NCI-H524 (cell line): Measurements from ENCODE around the gene PHKB.

Source experiments
- DNase-seq, 2 experiments: peaks; one replicate each; lab custom pipeline; 2025; lab: John Stamatoyannopoulos, UW

Gene PHKB

DNA sequence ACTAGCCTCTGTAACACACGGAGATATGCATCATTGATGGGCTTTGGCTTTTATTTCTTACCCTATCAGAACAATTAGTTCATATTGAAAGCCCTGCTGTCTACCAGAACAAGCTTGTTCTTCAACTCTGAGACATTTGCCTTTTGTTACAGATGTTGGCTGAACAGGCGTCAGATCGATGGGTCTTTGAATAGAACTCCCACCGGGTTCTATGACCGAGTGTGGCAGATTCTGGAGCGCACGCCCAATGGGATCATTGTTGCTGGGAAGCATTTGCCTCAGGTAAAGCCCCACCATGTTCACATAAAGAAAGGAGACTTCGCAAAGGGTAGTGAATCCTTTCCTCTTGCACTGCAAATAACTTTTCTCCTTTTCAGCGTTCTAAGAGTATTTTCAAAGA lies 232.1 kb downstream of the PHKB start:
- DNase-seq = no peak

DNA sequence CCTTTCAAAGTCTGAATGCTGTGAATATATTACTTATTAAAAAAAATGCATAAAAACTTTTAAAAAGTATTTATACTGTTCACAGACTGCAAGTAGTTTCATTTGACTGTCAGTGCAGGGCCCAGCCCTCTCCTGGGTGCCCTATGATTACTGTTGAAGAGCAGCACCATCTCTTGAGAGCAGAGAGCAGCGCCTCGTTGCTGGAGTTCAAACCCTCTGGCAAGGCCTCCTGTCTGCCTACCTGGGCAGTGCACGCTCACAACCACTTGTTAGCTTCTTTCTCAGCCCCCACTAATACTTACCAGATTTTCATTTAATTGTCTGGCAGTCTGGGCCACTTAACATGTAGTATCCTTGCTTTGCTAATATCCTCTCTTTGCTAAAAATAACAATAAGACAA lies 233.4 kb downstream of the PHKB start:
- DNase-seq = no peak

DNA sequence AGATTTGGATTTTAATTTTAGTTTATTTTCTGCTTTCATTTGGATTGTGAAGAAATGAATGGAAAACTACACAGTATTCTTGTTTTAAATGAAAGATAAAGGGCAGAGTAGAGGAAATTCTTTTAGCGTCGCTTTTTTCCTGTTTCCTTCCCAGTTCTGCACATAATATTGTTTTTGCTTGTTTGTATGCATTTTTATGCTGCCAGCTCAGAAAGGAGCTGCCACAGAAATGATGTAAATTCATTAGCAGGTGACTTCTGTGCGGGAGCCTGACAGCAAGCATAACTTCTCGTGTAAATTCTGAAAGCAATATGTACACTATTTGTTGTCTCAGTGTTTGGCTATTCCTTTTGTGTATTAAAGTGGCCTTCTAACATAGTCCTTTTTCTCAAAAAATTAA lies 234.6 kb downstream of the PHKB start:
- DNase-seq = no peak

DNA sequence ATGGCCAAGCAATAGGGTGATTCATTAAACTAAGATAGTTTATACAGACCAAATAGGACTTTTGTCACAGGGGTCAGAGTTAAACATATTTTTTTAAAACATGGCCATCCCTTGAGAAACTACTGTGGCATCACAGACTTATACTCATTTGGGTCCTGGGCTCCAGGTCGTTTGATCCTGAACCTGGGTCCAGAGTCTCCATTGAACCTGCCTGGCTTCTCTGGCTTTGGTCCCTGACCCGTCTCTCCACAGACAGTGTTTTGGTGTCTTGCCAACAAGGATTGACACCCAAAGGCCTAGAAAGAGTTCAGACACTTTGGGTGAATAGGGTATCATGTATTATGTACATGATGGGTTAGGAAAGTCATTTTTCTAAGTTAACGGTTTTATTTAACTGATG lies 236.7 kb downstream of the PHKB start:
- no peak for DNase-seq

DNA sequence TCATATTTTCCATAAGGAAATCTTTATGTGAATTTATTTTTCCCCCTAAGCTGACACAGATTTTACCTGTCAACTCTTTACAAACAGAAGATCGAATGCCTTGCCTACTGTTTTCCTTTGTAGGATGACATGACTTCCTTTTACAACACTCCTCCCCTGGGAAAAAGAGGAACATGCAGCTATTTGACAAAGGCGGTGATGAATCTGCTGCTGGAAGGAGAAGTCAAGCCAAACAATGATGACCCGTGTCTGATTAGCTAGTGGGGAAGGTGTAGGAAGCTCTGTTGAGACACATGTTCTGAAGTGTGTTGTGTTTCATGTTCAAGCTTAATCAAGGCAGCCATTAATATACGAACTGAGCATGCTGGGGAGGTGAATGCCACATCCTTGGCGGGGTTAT lies 238.0 kb downstream of the PHKB start:
- DNase-seq = no peak

DNA sequence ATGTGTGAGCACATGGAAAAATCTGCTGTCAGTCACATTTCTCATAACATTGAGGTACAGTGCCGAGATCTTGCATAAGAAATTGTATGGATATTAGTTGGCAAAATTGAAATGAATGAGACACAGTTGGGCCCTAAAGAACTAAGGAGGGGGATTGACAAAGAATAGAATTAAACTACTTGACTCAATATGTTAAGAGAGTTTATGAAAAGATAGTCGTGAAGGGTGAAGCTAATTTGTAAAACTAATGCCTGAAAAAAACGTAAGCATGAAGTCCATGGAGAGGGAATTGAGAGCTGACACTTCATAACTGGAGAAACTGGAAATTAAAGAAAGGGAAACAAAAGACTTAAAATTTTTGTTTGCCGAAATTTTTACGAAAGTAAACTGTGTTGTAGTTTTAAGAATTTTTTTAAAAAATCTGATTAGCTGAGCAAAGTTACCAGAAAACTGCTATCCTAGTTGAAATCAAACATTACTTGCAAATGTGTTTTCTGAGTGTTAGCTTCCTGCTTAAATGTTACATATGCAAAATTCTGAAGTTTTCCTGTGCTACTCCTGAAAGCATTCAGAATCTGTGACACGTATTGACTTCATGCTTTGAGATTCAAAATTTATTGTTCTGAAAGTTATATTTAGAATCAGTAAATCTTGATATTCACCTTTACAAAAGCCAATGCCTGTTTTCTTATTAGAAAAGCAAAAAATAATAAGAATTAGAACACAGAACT lies 239.9 kb downstream of the PHKB start:
- DNase-seq = no peak

DNA sequence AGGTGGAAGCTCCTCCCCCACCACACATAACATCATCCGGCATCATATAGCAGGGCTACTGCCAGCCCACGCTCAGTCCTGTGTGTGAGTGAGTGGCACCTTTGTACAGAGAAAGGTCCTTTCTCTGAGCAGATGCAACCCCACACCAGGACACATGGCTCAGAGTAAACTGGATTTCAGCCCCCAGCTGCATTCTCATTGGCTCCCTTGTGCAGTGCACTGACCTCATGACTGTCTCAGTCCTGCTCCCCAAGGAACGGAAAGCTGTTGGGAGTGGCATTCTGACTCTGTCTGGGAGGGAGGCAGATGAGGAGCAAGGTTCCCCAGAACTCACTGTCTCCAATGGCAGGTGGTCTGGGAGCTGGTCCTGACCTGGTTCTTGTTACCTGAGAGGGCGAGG lies 244.1 kb downstream of the PHKB start:
- no peak for DNase-seq

DNA sequence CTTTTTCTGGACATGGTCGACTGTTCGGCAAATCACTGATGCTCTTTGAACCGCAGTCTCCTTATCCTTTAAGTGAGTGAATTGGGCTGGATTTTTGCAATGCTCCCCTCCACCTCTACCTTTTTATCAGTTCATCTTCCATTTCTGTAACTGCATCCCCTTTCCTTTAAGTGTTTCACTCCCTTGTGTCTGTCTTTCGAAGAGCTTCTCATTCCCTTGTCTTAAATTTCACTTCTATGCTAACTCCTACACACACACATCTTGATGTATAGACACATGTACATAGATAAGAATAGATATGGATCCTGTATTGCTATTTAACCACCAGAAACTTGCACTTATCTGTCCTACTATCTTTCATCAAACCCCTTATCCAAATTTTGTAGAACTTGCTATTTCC lies 250.7 kb downstream of the PHKB start:
- no peak for DNase-seq

DNA sequence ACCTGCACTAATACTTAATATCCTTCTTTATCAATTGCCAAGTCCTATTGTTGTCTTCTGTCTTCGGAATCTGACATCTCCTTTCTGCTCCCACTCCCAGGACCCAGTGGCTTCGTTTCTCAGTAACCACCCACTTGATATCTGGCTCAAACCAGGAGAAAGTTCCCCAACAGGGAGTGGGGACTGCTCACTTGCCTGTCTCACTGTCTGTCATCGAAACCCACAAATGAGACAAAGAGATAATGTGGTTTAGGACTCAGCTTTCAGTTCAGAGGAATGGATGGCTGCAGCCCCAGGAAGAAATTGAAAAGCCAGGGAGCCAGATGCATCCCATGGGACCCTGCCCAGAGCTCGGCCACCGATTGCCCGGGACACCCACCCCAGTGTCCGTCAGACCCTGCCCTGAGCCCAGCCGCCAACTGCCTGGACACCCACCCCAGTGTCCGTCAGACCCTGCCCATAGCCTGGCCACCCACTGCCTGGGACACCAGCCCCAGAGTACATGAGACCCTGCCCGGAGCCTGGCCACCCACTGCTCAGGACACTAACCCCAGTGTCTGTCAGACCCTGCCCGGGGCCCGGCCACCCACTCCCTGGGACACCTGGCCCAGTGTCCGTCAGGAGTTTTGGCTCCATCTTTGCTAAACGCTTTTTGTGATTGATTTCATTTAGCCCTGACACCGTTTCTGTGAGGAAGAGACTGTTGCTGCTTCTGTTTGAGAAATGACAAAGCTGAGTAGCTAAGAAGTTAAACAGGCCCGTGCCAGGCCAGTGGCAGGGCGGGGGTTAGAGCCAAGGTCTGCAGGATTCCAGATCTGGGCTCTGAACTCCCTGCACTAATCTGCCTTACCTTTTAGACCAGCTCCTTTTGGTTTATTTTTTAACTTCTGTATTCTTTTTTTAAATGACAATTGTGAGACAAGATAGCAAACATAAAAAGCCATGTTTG lies 251.4 kb downstream of the PHKB start:
- no peak for DNase-seq

DNA sequence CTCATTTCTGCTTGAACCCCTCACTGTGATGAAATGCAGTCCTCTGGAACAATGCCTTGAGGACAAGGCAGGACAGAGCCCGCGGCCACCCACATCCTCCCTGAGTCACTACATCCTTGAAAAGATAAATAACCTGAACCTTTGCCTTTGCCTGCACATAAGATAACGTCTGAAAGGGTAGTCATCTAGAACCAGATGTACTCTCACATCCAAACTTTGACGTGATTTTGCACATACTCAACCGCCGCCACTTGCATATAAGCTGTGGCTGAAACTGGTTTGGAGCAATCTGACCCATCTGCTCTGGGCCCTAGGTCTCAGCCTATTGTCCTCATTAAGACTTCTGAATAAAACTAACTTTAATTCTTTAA lies 252.1 kb downstream of the PHKB start:
- DNase-seq = no peak

DNA sequence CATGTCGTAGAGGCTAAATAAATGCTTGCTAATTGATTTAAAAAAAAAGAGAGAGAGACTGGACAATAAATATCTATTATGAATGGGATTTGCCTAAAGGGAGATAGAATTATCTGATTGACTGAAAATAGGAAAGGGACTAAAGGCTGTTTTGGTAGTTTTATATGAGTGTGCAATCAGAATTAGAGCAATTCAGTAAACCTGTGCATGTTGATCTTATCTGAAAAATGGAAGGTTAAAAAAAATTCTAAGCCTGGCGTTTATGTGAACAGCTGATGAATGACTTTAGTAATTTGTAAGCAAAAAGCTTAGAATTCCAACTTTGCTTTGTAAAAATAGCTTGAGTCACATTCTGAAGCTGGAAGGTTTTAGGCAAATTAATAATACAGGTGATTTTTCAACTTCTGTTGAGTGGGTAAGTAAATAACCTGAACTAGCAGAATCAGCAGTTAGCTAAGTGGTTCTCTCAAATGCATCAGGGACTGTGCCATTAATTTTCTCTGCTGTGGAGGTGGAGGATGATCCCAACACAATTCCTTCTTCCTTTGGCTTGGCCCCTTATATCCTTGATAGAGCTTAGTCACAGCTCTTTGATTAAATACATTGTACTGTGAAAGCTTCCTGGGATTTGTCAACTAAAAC lies 254.4 kb downstream of the PHKB start:
- no peak for DNase-seq

DNA sequence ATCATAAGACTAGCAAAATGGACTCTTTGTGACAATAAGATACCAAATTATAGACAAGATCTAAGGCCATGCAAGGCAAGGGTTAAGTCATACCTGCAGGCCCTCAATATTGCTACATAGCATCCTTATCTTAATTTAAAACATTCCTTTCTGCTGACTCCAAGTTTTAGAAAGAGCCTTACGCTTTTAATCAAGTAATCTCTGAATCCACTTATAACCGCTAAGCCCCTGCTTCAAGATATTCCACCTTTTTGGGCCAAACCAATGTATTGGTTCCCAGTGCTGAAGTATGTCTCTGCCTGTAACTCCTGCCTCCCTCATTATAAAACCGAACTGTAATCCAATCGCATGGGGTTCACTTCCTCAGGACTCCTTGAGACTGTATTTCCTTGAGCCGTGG lies 255.4 kb downstream of the PHKB start:
- no peak for DNase-seq

DNA sequence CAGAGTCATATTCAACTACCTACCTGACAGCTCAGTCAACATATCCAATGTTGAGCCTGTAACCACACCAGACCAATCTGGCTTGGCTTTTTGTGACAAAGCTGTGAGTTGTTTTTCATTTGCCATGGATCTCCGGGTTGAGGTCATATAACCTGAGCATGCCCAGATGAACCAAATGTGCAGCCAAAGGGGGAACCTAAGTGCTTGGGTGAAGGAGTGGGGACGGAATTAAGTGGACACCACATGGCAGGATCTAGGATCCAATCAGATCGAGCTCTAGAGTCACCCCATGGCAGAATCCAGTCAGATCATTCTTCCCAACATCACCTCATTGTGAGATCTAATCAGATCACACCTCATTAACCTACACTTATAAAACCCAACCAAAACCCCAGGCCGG lies 258.6 kb downstream of the PHKB start:
- no peak for DNase-seq

DNA sequence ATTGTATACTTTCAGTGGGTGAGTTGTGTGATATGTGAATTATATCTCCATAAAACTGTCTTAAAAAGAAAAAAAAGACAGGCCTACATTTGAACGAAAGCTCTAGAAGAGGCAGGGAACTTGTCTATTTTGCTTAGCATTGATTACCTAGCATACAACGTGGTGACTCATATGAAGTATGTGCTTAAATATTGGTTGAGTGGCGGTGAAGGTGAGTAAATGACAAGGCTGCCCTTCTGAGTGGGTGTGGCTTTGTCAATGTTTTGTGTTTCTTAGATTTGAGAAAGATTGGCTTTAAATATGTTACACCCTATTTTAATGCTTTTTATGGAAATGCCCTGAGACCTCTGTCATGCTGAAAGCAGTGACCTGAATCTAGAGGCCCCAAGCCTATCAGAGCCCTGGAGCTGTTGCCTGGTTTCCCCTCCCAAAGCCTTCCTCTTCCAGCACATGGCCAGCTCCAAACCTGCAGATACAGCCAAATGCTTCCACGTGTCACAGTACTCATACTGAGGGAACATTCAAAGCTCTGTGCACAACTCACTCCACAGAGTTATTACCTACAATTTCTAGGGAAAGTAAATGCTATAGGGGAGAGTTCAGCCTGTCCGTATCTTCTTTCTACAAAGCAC lies 260.0 kb downstream of the PHKB start:
- no peak for DNase-seq

DNA sequence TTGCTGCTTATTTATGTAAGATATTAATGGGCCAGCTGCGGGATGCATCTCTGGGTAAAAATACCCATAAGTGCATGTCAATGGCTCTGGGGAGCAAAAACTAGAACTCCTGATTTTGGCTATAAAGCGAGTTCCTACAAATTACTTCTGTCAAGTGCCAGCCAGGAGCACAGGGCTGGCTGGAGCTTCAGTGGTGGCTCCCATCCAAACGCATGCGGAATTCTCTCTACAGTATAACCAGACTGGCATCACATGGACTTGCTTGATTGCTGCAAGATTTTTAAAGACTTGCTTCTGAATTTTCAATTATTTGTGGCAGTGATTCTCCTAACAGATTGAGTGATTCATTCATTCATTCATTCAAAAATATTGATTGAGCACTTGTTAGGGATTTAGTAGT lies 260.9 kb downstream of the PHKB start:
- no peak for DNase-seq

DNA sequence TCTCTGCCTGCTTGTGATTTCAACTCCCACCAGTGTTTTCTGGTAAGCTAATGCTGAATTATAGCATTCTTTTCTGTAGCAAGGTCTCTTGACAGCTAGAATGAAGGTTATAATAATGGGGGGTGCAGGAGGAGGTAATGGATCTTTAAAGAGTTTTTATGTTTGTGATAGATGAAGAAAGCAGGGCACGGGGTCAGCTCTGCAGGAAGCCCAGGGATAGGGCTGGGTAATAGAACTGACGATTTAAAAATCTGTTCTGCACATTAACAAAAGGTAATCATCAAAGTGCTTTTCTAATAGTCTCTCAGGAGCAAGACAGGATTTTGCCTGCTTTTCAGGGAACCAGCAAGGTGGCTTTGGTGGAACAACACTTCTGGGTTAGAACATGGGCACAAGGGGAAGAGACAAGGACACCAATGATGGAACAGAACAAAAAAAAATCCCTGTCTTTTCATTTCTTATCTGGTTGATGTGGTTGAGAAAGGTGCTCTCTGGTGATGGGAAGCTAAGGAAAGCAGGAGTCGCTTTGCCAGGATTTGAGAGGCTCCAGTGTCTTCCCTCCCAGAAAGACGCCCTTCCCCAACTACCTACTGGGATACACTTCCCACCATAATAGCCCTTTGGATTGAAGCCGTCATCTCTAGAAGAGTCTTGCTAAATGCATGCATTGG lies 263.1 kb downstream of the PHKB start:
- no peak for DNase-seq

DNA sequence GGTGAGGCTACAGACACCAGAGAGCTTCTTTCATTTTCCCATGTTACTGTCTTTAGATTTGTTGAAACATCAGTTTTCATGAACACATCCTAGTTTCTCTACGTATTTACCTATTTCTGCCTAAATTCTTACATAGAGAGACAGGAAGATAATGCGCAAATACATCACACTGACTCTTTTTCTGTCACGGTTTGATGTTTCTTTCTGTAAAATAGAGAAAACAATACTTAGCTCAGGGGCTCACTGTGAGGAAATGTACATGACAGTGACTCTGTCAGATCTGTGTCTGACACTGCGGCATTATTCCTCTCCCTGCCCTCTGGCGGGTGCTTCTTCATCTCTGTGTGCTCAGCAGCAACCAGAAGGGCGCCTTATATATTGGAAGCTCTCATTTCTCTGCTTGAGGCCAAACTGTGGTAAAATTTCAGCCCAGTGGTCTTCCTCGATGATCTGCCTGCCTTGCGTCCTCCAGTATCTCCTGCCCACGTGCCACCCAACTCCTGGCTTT lies 264.1 kb downstream of the PHKB start:
- DNase-seq = no peak

DNA sequence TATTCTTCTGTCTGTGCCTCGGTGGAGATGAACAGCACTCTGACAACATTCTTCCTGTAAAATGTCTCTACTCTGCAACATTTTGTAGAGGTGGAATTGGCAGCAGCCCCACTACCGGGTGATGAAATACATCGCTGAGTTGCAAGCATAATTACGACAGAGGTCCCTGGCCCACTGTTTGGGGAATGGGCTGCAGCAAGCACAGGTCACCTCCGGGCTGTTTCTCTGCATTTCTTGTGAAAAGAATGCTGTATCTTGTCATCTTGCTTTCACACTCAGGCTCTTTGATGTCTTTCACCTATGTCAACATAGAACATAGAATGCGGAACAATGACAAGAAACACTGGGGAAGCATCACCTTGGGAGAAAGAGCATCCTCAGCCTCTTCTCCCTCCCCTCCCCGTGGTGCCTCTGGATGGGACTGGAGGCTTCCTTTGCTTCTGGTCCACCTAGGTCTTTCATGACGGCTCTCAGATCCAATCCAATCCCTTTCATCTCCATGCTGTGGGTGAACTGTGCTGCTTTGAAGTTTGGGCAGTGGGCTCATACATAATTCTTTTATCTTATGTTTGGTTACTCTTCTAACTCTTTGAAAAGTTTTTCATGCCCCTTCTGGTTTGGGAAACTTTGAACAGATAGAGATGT lies 265.0 kb downstream of the PHKB start:
- no peak for DNase-seq

DNA sequence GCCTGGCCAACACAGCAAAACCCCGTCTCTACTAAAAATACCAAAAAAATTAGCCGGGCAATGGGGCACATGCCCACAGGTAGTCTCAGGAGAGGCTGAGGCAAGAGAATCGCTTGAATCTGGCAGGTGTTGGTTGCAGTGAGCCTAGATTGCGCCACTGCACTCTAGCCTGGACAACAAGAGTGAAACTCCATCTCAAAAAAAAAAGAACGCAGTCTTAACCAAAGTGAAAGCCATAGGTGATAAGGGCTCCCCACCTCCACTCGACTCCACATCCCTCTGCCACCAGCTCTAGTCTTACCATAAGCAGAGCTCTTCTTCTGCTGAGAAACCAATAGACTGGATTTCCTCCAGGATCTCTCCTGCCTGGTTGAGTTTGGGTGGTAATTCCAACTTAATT lies 266.0 kb downstream of the PHKB start:
- no peak for DNase-seq

DNA sequence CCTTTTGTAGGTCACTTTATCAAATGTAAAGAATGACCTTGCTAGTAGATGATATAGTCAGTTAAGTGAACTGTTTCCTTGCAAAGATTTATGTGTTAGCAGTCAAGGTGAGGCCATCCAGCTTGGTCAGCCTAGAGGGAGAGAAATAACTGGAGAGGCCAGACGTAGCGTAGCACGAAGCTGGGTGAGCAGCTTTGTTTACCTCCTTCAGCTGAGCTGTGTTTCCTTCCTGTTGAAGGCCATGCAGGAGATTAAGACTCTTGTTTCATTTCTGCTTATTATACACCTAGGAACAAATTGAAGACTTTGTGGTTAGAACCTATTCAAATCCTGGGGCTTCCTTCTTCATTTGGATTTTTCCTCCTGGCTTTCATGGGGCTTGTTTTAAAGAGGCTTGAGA lies 267.1 kb downstream of the PHKB start:
- no peak for DNase-seq

DNA sequence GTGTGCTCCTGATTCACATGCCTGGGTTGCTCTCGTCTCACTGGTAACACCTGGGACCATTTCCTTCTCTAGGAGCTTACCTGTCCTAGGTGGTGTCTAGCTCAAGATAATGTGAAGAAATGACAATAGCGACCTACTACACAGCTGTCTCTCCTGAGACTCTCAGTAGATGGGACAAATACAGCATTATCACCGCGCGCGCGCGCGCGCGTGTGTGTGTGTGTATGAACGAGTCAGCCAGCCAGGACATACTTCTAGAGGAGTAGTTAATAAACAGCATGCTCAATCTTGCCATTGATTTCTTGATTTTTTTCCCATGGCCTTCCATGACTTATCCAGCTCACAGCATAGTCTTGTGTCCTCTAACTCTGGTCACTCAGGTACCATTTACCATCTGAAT lies 268.6 kb downstream of the PHKB start:
- no peak for DNase-seq
